HG03432 (cell line): ENCODE measurements around the gene HMGN3.
"Not testable (repeated sequence)": the region's sequence is repeated elsewhere in the genome, so short reads cannot be mapped to it uniquely, and the experiment has no call there.

ENCODE experiments used
- ATAC-seq: cut with Tn5 transposase; IDR thresholded peaks from one replicate; pipeline ENCODE4 v1.9.1; 2021; ENCODE audit warnings: mild to moderate bottlenecking, moderate library complexity; ENCODE audit not compliant: unreplicated experiment

Gene HMGN3

DNA sequence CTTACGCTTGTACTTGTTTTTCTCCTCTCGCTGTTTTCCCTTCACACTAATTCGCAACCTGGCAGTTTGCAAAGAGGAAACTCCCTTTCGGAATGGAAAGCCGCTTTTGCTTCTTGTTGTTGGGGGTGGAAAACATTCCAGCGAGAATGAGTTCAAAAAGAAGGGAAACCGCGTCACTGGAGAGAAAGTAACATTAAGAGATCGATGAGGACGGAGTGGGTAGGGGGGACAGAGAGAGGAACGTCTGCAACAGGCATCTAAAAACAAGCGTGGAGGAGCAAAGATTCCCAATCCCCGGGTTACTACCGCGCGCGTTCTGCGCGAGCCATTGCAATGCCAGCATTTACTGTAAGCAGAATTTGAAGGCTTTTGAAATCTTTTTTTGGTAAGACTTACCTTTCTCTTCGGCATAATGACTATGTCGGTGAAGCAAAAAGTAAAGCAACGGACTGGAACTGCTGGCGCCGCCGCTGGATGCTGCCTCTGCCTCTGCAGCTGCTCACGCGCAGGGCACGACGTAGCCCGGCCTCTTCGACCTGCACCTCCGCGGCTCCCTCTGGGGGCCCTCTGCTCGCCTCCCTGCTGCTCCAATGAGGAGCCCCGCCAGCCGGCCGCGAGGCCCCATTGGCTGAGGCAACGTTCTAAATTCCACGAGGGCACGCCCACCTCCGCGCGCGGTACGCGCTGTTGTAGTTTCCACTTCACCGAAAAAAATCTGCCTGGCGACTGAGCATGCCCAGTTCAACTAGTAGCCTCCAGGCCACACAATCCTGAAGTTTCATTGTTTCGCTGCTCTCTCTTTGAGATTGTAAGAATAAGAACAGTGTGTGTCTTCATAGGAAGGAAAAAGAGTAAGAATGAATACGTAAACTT is at the start of gene HMGN3:
Gene HMGN3 (minus strand): TSS at position 533 of the 873 bp plus-strand sequence.
- ATAC-seq = peak; percentile 93

DNA sequence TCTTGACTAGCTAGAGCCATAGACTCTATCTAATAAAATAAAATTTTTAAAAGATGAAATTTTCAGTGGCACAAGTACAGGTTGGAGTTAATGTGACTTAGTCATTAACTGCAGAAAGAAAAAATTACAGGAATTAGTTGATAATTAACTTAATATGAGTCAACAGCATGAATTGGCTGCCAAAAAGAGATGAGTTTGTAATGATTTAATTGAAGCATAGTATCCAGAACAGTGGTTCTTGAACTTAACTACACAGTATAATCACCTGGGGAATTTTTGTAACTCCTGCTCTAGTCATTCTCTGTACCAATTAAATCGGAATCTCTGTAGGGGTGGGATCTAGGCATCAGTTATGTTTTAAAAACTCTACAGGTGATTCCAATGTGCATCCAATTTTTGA is 46.3 kb upstream of the HMGN3 start:
- ATAC-seq = no peak

DNA sequence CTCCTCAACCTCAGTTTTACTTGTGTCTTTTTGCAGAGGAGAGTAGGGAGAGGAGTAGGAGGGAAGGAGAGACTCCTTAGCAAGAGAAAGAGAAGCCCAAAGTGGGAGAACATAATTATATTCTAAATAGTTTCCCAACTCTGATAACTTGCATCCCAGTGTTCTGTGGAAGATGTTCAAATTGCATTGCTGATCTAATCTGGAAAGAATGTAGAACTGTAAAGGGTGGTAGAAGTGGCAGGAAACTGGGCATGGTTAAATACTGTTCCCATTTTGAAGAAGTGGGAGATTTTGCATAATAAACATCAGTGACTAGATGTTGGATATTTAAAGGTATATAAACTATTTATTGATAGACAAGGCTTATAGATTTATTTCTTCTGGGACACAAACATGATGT is 42.6 kb upstream of the HMGN3 start:
- ATAC-seq = no peak

DNA sequence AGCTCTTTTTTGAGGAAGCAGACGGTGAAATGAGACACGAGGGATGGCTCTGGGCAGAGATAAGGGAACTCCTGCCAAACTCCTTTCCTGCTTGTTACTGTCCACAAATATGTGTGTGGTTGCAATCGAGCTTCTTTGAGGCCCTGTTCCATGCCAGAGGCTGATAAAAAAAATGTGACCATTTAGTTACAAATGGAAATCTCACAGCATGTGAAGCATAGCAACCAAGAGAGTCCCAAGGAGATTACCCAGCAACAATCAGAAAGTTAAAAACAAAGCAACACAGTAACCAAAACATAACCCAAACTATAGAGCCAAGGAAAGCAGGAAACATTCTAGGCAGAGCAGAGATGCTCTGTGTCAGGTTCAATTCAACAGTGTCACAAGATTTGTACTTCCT is 35.4 kb upstream of the HMGN3 start:
- ATAC-seq = no peak

DNA sequence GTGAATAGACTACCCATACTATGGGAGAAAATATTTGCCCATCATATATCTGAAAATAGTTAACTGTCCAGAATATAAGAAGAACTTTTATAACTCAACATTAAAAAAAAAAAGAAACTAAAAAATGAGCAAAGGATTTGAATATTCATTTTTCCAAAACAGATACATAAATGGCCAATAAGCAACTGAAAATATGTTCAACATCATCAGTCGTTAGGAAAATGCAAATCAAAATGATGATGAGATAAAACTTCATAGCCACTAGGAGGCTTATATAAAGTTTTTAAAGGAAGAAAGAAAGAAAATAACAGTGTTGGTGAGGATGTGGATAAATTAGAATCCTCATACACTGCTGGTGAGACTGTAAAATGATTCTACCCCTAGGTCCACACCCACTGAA is 32.6 kb upstream of the HMGN3 start:
- no peak for ATAC-seq

DNA sequence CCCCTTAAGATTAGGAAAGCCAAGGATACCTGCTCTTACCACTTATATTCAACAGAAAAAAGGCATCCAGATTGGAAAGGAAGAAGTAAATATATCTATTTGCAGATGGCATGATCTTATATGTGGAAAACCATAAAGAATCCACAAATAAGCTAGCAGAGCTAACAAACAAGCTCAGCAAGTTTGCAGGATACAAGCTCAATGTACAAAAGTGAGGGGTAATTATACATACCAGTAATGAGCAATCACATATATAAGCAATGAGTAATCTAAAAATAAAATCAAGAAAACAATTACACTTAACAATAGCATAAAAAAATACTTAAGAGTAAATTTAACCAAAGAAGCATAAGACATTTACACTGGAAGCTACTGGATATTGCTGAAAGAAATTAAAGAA is 31.6 kb upstream of the HMGN3 start:
- ATAC-seq = no peak

DNA sequence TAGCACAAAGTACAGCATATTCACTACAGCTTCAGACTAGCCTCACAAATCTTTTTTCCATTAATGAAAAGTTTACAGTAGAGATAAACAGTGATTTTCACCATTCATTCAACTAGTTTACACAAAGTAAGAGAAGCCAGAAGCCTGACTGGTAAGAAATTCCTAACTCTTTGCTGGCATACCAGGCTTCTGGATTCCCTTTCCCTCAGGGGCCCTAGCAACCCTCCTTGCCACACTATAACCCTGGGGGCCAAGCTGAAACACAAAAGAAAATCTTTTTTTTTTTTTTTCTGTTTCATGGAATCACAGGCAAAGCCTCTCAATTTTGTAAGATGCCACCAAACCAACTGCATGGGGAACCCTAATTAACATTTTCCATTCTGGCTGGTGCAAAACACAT is 28.9 kb upstream of the HMGN3 start:
- no peak for ATAC-seq

- no peak for ATAC-seq
These were observed 27.2 kb upstream of the HMGN3 start for GRCh38 chr6:79261666-79262065.

DNA sequence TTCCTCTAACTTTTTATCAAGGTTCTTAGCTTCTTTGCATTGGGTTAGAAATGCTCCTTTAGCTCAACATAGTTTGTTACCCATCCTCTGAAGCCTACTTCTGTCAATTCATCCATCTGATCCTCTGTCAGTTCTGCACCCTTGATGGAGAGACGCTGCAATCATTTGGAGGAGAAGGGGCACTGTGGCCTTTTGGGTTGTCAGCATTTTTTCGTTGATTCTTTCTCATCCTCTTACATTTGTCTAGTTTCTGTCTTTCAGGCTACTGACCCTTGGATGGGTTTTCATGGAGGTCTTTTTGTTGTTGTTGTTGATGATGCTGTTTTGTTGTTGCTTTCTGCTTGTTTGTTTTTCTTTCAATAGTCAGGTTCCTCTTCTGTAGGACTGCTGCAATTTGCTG is 26.3 kb upstream of the HMGN3 start:
- ATAC-seq = no peak

GRCh38 chr6:79257381-79258205 is 23.1 kb upstream of the HMGN3 start:
- no peak for ATAC-seq

GRCh38 chr6:79256770-79257169 is 22.3 kb upstream of the HMGN3 start:
- ATAC-seq = not testable (repeated sequence)

DNA sequence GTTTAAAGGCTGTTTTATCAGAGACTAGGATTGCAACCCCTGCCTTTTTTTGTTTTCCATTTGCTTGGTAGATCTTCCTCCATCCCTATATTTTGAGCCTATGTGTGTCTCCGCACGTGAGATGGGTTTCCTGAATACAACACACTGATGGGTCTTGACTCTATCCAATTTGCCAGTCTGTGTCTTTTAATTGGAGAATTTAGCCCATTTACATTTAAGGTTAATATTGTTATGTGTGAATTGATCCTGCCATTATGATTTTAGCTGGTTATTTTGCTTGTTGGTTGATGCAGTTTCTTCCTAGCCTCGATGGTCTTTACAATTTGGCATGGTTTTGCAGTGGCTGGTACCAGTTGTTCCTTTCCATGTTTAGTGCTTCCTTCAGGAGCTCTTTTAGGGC is 20.6 kb upstream of the HMGN3 start:
- not testable (repeated sequence) for ATAC-seq

DNA sequence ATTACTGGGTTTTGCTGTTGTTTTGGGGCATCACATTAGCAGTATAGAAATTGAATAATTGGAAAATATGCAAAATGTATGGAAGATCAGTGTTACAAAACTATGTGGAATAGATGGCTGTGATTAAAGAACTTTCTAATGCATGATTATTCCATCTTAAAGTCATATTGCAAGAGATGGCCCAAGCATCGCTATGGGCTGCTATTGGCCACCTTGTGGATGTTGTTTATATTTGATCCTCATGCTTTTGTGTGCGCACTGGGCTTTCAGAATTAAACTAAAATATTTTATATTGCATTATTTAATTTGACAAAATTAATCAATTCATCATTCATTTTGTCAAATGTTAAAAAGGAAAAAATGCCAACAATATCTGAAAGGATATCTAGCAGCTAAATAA is 16.1 kb upstream of the HMGN3 start:
- no peak for ATAC-seq

GRCh38 chr6:79250107-79250514 is 15.6 kb upstream of the HMGN3 start:
- ATAC-seq = peak; percentile 83

DNA sequence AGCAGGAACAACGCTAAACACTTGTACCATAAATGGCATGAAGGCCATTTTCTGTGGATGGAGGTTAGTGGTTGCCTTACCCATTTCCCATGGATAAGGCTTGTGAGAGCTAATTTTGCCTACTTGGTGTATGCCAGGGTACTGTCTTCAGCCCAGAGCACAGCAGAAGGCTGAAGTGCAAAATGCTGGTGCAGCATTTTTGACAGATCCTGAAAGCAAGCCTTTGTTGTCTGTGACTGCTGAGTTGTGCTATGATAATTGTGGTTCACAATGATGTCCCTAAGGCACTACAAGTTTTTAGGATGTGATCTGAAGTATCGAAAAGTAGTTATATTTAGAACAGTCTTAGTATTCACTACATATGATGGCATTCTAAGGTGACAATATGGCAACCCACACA is 14.7 kb upstream of the HMGN3 start:
- no peak for ATAC-seq

DNA sequence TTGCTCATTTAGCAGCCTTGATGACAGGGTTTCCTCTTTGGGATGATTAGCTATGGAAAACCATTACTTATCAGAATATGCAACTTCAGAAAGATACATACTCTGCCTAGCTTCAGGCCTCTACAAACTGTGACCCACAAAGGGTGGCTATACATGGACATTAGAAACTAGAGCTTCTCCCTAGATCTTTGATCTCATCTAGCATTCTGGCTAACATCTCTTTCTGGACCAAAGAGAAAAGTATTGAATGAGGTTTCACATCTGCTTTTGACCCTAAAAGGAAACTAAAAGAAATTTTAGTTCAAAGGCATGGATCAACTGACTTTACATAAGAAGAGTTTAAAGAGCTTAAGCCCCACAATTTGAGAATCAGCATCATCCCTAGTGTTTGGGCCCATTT is 12.4 kb upstream of the HMGN3 start:
- ATAC-seq = peak; percentile 86

- no peak for ATAC-seq
These were observed 6.7 kb upstream of the HMGN3 start for GRCh38 chr6:79241228-79241627.

- ATAC-seq = no peak
These were observed 6.0 kb upstream of the HMGN3 start for GRCh38 chr6:79240509-79240908.

GRCh38 chr6:79239536-79240168 is 5.2 kb upstream of the HMGN3 start:
- ATAC-seq = peak; percentile 71

GRCh38 chr6:79238919-79239318 is 4.4 kb upstream of the HMGN3 start:
- no peak for ATAC-seq

GRCh38 chr6:79236711-79237110 is 2.2 kb upstream of the HMGN3 start:
- ATAC-seq = no peak
